ENCODE results near the gene AREL1. TPM values are rescaled to one million over a fixed set of nuclear protein-coding genes. Genes with fewer than 3 reads are reported as not detected.

Gene AREL1
- total RNA-seq, 1 donor from 2014 or later: 54.6 TPM

GRCh38 chr14:74653386-74654138 is 59.3 kb downstream of the AREL1 start:
- peaks cover 52% of the 10 kb centered on the region for H3K4me1 Mint-ChIP-seq (ENCODE audit: low read depth, unreplicated experiment)
- Histone ChIP-seq H3K27me3 (ENCODE audit: insufficient read depth, low read length) (no peaks in the 10 kb centered on the region), H3K36me3 (ENCODE audit: insufficient read depth, low read length) (peaks cover 6% of the 10 kb centered on the region), H4K20me1 (ENCODE audit: insufficient read depth, low read length) (no peaks in the 10 kb centered on the region), H3K4me3 (ENCODE audit: insufficient read depth, low read depth, low read length) (no peak overlapping the region), H3K4me1 (ENCODE audit: insufficient read depth, low read length) (peaks cover 29% of the 10 kb centered on the region), H3K79me2 (ENCODE audit: insufficient read depth, low read length) (no peaks in the 10 kb centered on the region), H3K27ac (ENCODE audit: low read depth, low read length) (no peak overlapping the region), H3K9me3 (ENCODE audit: insufficient read depth, low read depth, low read length) (no peaks in the 10 kb centered on the region), H3K9ac (ENCODE audit: low read length) (no peak overlapping the region), H3K4me2 (ENCODE audit: low read length) (no peak overlapping the region), H2AFZ (ENCODE audit: low read depth, low read length) (no peak overlapping the region)
- H3K36me3 Mint-ChIP-seq (ENCODE audit: low read depth, unreplicated experiment): peaks cover 29% of the 10 kb centered on the region
- H3K27me3 Mint-ChIP-seq (ENCODE audit: low read depth, unreplicated experiment): no peaks in the 10 kb centered on the region
- DNase-seq (ENCODE audit: low read depth) (no peak), FAIRE-seq (no peak)
- H3K9me3 Mint-ChIP-seq (ENCODE audit: unreplicated experiment): peaks cover 2% of the 10 kb centered on the region
- no peak overlapping the region for H3K4me3 Mint-ChIP-seq (ENCODE audit: unreplicated experiment)
- H3K27ac Mint-ChIP-seq (ENCODE audit: unreplicated experiment): no peak overlapping the region
- TF ChIP-seq CTCF (IDR thresholded peaks at IDR 0.05; ENCODE audit: insufficient read depth, low read depth, low read length): no peak
- TF ChIP-seq EZH2 (IDR thresholded peaks at IDR 0.05; ENCODE audit: insufficient read depth, low read length): no peak

GRCh38 chr14:74652541-74652940 is 60.3 kb downstream of the AREL1 start:
- no peak overlapping the region for H2AFZ ChIP-seq (ENCODE audit: low read depth, low read length)
- H3K4me1 Mint-ChIP-seq (ENCODE audit: low read depth, unreplicated experiment): peaks cover 55% of the 10 kb centered on the region
- H3K27ac Mint-ChIP-seq (ENCODE audit: unreplicated experiment): no peak overlapping the region
- H3K27ac ChIP-seq (ENCODE audit: low read depth, low read length): no peak overlapping the region
- peaks cover 6% of the 10 kb centered on the region for H3K36me3 ChIP-seq (ENCODE audit: insufficient read depth, low read length)
- TF ChIP-seq EZH2 (IDR thresholded peaks at IDR 0.05; ENCODE audit: insufficient read depth, low read length) (no peak), CTCF (IDR thresholded peaks at IDR 0.05; ENCODE audit: insufficient read depth, low read depth, low read length) (no peak)
- H3K36me3 Mint-ChIP-seq (ENCODE audit: low read depth, unreplicated experiment): peaks cover 26% of the 10 kb centered on the region
- no peaks in the 10 kb centered on the region for H3K79me2 ChIP-seq (ENCODE audit: insufficient read depth, low read length)
- H3K4me3 ChIP-seq (ENCODE audit: insufficient read depth, low read depth, low read length): no peak overlapping the region
- H3K27me3 ChIP-seq (ENCODE audit: insufficient read depth, low read length): no peaks in the 10 kb centered on the region
- H3K9ac ChIP-seq (ENCODE audit: low read length): no peak overlapping the region
- H4K20me1 ChIP-seq (ENCODE audit: insufficient read depth, low read length): no peaks in the 10 kb centered on the region
- H3K4me3 Mint-ChIP-seq (ENCODE audit: unreplicated experiment): no peak overlapping the region
- H3K27me3 Mint-ChIP-seq (ENCODE audit: low read depth, unreplicated experiment): no peaks in the 10 kb centered on the region
- FAIRE-seq (no peak), DNase-seq (ENCODE audit: low read depth) (no peak)
- H3K9me3 ChIP-seq (ENCODE audit: insufficient read depth, low read depth, low read length): no peaks in the 10 kb centered on the region
- H3K4me2 ChIP-seq (ENCODE audit: low read length): no peak overlapping the region
- H3K4me1 ChIP-seq (ENCODE audit: insufficient read depth, low read length): peaks cover 28% of the 10 kb centered on the region
- no peaks in the 10 kb centered on the region for H3K9me3 Mint-ChIP-seq (ENCODE audit: unreplicated experiment)

Measured in astrocyte (in vitro differentiated cells and primary cell).